Caco-2 (cell line): ENCODE results near the gene GRM1. TPM values are rescaled to one million over a fixed set of nuclear protein-coding genes. Genes with fewer than 3 reads are reported as not detected.

Source experiments
- BruUV-seq: library from RNA; stranded (reverse); fragments of 400-500 nt; replicated peaks from 2 replicates; lab custom pipeline; 2021; lab: Mats Ljungman, UMichigan
- CTCF ChIA-PET: fragments of 300-600 bp; sonication (Branson Sonifier 250); formaldehyde crosslinking; loops from one replicate; lab custom pipeline; 2022; ENCODE audit warnings: antibody characterized with exemption; lab: Charles Lee
- POLR2A ChIA-PET: fragments of 300-600 bp; sonication (Branson Sonifier 250); formaldehyde crosslinking; loops from one replicate; lab custom pipeline; 2022; ENCODE audit warnings: antibody characterized with exemption; lab: Charles Lee
- DNase-seq, 2 experiments: peaks; one replicate each; pipeline versions ENCODE4 v3.0.0 to v3.0.0-alpha.2; 2020 to 2022
- H3K27me3 ChIP-seq: replicated peaks from 2 replicates; pipeline ENCODE4 v1.6.0; 2011; ENCODE audit warnings: low read length; ENCODE audit not compliant: control insufficient read depth, insufficient read depth
- H3K36me3 ChIP-seq: 2 replicates; pipeline ENCODE4 v1.5.1; 2011; ENCODE audit warnings: low read length; ENCODE audit not compliant: control insufficient read depth, insufficient read depth
- H3K4me1 ChIP-seq: fragments of 250-450 bp; sonication (Bioruptor Pico); 2 replicates; pipeline ENCODE4 v1.5.1; 2020; ENCODE audit warnings: mild to moderate bottlenecking
- H3K4me3 ChIP-seq: 2 replicates; pipeline ENCODE4 v1.5.1; 2011; ENCODE audit warnings: low read depth, mild to moderate bottlenecking, control low read depth, low read length
- H3K9me3 ChIP-seq: fragments of 250-450 bp; sonication (Bioruptor Pico); 2 replicates; pipeline ENCODE4 v1.5.1; 2020; ENCODE audit warnings: mild to moderate bottlenecking, moderate library complexity
- H3K27ac Mint-ChIP-seq: one replicate; pipeline ENCODE4 v1.8.0; 2022; ENCODE audit warnings: mixed read lengths; ENCODE audit not compliant: unreplicated experiment
- H3K27me3 Mint-ChIP-seq: one replicate; pipeline ENCODE4 v1.8.0; 2022; ENCODE audit warnings: mixed read lengths; ENCODE audit not compliant: insufficient read depth, unreplicated experiment
- H3K36me3 Mint-ChIP-seq: one replicate; pipeline ENCODE4 v1.8.0; 2022; ENCODE audit warnings: mild to moderate bottlenecking, mixed read lengths; ENCODE audit not compliant: insufficient read depth, unreplicated experiment
- H3K4me1 Mint-ChIP-seq: one replicate; pipeline ENCODE4 v1.8.0; 2022; ENCODE audit warnings: low read depth, mixed read lengths; ENCODE audit not compliant: unreplicated experiment
- H3K4me3 Mint-ChIP-seq: one replicate; pipeline ENCODE4 v1.8.0; 2022; ENCODE audit warnings: mild to moderate bottlenecking, moderate library complexity, mixed read lengths; ENCODE audit not compliant: unreplicated experiment
- H3K9me3 Mint-ChIP-seq: one replicate; pipeline ENCODE4 v1.8.0; 2022; ENCODE audit warnings: mixed read lengths; ENCODE audit not compliant: unreplicated experiment
- intact Hi-C: fragments of 100-400 bp; cut with micrococcal nuclease; formaldehyde crosslinking; loops from one replicate; pipeline ENCODE4 v1.10.0; 2022; ENCODE audit not compliant: unreplicated experiment
- total RNA-seq: library from RNA; stranded (reverse); gene quantifications from 2 replicates; pipeline ENCODE4 v1.2.3, GENCODE V29; 2022
- TF ChIP-seq, protein P1 (sequence below), 2 experiments: fragments of 200-600 bp in 1 of 2; IDR thresholded peaks; 1 replicate in 1 of 2; 2 replicates in 1 of 2; pipeline versions ENCODE4 v1.5.1 to v1.8.0; 2011 to 2022; ENCODE audit warnings: antibody characterized with exemption in 1 of 2, control low read depth in 1 of 2, inconsistent platforms in 1 of 2, low read depth in 1 of 2, low read length in 1 of 2, mild to moderate bottlenecking in 1 of 2, moderate library complexity in 1 of 2; ENCODE audit not compliant: insufficient read depth in 1 of 2, severe bottlenecking in 1 of 2, unreplicated experiment in 1 of 2

GRM1 gene
- total RNA-seq, 1 experiment from 2014 or later: not detected

DNA sequence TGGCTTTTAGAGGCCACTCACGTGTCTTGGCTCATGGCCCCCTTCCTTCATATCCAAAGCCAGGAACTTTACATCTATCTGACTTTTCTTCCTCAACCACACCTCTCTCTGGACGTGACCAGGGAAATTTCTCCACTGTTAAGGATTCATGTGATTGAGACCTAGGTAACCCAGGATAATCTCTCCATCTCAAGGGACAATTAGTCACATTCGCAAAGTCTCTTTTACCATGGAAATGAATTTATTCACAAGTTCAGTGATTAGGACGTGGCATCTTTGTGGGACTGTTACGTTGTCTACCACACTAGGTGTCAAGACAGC, 287.3 kb downstream of the GRM1 start:
- TF ChIP-seq, protein P1, sequence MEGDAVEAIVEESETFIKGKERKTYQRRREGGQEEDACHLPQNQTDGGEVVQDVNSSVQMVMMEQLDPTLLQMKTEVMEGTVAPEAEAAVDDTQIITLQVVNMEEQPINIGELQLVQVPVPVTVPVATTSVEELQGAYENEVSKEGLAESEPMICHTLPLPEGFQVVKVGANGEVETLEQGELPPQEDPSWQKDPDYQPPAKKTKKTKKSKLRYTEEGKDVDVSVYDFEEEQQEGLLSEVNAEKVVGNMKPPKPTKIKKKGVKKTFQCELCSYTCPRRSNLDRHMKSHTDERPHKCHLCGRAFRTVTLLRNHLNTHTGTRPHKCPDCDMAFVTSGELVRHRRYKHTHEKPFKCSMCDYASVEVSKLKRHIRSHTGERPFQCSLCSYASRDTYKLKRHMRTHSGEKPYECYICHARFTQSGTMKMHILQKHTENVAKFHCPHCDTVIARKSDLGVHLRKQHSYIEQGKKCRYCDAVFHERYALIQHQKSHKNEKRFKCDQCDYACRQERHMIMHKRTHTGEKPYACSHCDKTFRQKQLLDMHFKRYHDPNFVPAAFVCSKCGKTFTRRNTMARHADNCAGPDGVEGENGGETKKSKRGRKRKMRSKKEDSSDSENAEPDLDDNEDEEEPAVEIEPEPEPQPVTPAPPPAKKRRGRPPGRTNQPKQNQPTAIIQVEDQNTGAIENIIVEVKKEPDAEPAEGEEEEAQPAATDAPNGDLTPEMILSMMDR (IDR thresholded peaks at IDR 0.05; ENCODE audit: insufficient read depth in 1 of 2, low read depth in 1 of 2, low read length in 1 of 2, severe bottlenecking in 1 of 2, unreplicated experiment in 1 of 2): no peak
- H3K4me3 Mint-ChIP-seq: no peak overlapping the region
- intact Hi-C loops: no loop called here
- H3K9me3 ChIP-seq: no peaks in the 10 kb centered on the region
- H3K4me1 Mint-ChIP-seq: no peaks in the 10 kb centered on the region
- H3K27ac Mint-ChIP-seq: no peak overlapping the region
- no peaks in the 10 kb centered on the region for H3K36me3 Mint-ChIP-seq
- BruUV-seq: no TSS peak
- no peaks in the 10 kb centered on the region for H3K27me3 ChIP-seq
- H3K36me3 ChIP-seq: no peaks in the 10 kb centered on the region
- ChIA-PET POLR2A (no interaction called here), CTCF (no interaction called here)
- peaks cover 4% of the 10 kb centered on the region for H3K27me3 Mint-ChIP-seq
- DNase-seq: no peak
- H3K4me3 ChIP-seq: no peak overlapping the region
- H3K9me3 Mint-ChIP-seq: no peaks in the 10 kb centered on the region
- H3K4me1 ChIP-seq: no peaks in the 10 kb centered on the region

DNA sequence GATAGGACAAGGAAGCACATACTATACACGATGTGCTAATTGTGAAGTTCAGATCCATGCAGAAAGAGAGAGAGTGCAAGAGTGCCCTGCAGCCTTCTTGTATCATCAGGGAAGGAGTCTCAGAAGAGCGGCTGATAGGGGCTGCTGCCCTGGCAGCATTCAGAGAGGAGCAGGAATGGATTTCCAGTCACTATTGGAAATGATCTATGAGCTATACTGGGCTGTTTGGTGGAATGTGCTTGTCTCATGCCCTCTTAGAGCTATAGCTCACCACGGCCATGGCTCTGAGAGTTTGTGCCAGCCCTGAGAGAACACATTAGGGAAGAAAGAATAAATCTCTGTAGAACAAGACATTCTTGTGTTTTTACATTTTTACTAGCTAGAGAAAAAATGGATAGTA, 302.2 kb downstream of the GRM1 start:
- Mint-ChIP-seq H3K27me3 (peaks cover 7% of the 10 kb centered on the region), H3K36me3 (no peaks in the 10 kb centered on the region), H3K4me1 (no peaks in the 10 kb centered on the region), H3K4me3 (no peak overlapping the region), H3K27ac (no peak overlapping the region), H3K9me3 (no peaks in the 10 kb centered on the region)
- no peak for DNase-seq
- TF ChIP-seq, protein P1 (IDR thresholded peaks at IDR 0.05; ENCODE audit: insufficient read depth in 1 of 2, low read depth in 1 of 2, low read length in 1 of 2, severe bottlenecking in 1 of 2, unreplicated experiment in 1 of 2): no peak
- CTCF ChIA-PET: no interaction called here
- no peaks in the 10 kb centered on the region for H3K9me3 ChIP-seq
- no peaks in the 10 kb centered on the region for H3K36me3 ChIP-seq
- H3K4me1 ChIP-seq: no peaks in the 10 kb centered on the region
- POLR2A ChIA-PET: no interaction called here
- BruUV-seq: no TSS peak
- H3K4me3 ChIP-seq: no peak overlapping the region
- intact Hi-C loops: no loop called here
- H3K27me3 ChIP-seq: no peaks in the 10 kb centered on the region

DNA sequence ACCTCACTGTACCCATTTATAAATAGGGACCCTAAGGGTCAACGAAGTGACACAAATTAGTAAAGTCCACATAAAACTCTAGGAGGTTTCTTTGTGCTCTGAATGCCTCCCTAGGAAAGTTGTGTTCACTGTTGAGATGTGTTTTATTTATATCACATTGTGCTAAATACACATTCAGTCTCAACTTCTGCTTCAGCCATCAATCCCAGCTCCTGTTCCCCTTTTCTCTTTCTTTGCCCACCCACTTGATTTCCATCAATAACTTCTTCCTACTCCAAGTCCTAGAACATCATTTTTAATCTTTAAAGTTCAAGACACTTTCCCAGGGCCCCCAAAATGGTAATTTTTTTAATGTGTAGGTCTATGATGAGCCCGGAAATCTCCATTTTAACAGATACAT, 306.5 kb downstream of the GRM1 start:
- Histone ChIP-seq H3K9me3 (no peaks in the 10 kb centered on the region), H3K36me3 (no peaks in the 10 kb centered on the region), H3K27me3 (no peaks in the 10 kb centered on the region), H3K4me3 (no peak overlapping the region), H3K4me1 (no peaks in the 10 kb centered on the region)
- Mint-ChIP-seq H3K27ac (no peak overlapping the region), H3K27me3 (peaks cover 10% of the 10 kb centered on the region), H3K4me3 (no peak overlapping the region), H3K4me1 (no peaks in the 10 kb centered on the region), H3K9me3 (no peaks in the 10 kb centered on the region), H3K36me3 (no peaks in the 10 kb centered on the region)
- no peak for DNase-seq
- ChIA-PET POLR2A (no interaction called here), CTCF (no interaction called here)
- TF ChIP-seq, protein P1 (IDR thresholded peaks at IDR 0.05; ENCODE audit: insufficient read depth in 1 of 2, low read depth in 1 of 2, low read length in 1 of 2, severe bottlenecking in 1 of 2, unreplicated experiment in 1 of 2): no peak
- BruUV-seq: no TSS peak
- intact Hi-C loops: no loop called here
